HG03571 (cell line): ENCODE measurements around the gene INPP4B.
"Not testable (repeated sequence)": the region's sequence is repeated elsewhere in the genome, so short reads cannot be mapped to it uniquely, and the experiment has no call there.

ENCODE experiments used
- ATAC-seq: cut with Tn5 transposase; IDR thresholded peaks from one replicate; pipeline ENCODE4 v1.9.1; 2021; ENCODE audit not compliant: unreplicated experiment

INPP4B gene

DNA sequence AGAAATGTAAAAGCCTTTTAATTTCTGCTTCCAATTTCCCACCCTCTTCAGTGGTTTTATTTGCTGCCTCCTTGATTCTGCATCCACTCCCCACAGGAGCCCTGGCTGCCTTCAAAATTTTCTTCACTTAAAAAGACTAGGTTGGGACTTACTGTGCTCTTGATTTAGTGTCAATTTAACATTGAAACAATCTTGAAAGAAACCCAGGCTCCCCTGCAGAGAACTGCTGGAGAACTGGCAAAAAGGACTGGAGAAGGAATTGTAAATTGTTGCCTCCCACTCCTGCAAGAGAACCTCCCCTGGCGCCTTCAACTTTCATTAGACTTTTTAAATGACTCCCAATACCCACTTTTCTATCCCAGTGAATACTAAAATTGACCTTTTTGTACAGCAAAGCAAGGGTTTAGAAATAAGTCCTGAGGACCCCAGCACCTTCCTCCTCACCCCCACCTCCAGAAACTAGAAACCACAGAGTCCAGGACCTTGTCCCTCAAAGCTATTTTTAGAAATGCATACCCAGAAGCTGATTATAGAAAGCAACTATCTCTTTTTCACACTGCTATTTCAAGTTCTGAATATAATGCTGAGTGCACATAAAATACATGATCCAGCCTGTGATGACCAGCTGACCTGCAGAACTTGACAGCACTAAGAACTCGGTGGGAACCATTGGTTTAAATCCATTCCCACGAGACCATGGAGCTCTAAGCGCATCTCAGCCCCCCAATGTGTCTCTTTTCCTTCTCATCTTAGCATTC is 155.5 kb downstream of the INPP4B start:
- ATAC-seq: no peak

DNA sequence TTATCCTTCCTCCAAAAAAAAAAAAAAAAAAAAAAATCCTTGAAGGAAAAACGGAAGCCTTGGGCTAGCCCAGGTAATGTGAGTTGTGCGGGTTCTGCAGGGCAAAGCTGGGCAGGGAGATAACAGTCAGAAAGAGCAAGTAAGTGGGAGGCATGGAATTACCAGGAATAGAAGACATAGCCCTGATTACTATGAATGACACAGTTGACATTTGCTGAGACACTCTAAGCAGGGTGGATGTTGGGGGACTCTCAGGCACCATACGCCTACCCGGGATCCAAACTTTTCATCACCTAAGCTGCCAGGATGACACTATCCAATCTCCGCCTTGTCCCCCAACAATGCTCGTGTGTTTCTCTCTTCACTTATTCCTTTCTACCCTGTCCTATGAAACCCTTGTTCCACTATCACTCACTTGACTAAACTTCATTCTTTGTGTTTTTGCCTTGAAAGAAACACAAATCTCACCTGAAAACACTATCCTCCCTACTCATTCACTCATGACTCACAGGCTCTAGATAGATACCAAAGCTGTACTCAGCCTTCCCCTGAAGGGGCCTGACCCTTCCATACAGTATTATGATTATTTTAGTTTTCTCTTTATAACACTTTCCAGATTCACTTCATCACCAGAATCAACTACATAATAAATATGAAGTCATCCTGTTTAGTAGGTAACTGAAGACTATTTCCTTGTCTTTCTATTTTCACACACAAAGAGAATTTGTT is 158.4 kb downstream of the INPP4B start:
- no peak for ATAC-seq

DNA sequence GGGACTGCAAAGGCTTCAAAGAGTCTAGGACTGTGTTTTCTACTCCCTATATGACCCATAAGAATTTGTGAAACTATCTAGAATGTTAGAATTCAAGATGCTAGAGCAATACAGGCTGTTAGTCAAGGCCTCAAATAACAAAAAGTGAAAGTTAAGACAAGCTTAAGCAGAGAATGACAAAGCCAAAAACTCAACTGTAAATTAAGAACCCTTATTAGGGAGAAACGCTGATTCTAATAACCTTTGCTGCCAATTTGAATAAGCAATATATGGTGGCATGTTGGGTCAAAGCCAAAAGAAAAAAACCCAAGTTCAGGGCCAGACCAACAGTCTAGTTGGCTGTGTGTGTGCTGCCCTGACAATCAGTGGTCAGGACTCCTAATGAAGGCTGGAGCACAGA is 160.0 kb downstream of the INPP4B start:
- ATAC-seq: no peak

DNA sequence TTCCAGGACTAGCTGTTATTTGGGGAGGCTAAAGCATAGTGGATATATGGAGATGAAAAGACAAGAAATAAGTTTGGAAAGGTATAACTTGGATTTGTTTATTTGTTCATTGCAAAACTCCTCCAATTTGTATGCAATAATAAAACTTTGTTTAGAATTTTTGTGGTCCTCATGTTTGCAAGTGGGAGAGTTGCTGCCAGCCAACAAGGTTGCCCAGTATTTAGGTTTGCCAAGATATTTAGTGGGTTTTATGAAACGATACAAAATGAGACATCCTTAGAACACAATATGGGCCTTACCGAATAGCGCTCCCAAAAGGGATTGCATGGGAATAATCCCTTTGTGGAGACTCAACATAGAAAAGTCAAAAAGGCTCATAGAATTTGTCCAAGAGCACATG is 162.1 kb downstream of the INPP4B start:
- ATAC-seq: no peak

DNA sequence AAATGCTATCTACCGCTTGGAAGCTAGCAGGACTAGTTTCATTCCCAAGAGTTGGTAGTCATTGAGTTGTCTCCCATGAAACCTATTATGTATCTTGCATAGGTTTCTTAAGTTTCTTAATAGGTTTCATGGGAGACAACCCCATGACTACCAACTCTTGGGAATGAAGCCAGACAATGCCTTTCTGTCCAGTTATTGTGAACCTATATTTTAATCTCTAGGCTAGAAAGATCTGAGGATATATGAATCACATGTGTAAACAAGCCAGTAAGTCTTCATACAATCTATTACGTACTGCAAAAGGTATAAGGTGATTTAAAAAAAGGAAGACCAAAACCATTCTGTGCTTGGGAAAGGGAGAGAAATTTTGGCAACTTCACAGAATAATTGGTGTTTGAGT is 162.6 kb downstream of the INPP4B start:
- no peak for ATAC-seq

DNA sequence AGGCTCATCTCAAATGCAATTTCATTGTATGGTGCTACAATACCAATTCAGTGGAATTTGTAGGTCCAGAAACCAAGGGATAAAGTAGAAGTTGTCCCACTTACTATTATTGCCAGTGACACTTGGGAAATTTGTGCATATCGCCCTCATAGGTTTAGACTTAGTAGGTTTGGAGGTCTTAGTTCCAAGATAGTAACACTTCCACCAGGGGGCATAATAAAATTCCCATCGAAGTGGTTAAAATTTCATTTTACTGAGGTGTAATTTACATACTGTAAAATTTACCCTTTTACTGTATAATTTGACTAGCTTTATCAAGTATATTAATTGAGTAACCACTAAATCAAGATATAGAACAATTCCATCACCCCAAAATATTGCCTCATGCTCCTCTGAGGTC is 174.6 kb downstream of the INPP4B start:
- no peak for ATAC-seq

DNA sequence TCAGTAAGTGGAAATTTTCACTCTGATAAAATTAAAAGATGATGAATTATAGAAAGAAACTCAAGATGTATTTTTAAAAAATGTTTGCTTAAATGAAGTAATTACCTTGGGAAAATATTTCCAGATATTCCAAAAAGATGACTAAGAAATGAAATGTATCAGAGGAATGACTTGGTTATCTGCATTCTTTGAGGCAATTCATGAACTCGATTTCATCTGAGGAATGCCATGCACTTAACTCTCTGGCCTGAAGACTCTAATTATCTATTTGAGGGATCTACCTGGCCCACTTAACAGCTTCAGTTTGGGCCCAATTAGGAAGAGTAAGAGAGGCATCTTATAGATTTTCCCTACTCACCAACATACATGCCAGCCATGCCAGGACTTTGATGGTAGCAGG is 182.3 kb downstream of the INPP4B start:
- no peak for ATAC-seq

DNA sequence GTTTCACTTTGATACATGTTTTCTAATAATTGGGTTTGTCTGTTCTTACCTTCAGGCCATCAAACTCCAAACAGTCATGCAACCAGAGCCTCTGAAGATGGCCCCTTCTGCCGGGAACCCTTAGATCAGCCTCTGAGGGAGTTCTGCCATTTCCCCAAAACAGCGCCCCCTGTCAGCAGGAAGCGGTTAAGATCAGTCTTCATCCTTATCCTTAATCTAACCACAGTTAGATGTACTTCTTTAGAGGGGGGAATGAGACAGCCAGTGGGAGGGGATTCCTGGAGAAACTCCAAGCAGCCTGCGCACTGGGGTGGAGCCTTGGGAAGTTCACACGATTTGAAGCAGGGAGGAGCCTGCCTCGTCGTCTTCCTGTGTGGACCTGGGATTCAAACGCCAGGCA is 185.4 kb downstream of the INPP4B start:
- ATAC-seq: no peak

DNA sequence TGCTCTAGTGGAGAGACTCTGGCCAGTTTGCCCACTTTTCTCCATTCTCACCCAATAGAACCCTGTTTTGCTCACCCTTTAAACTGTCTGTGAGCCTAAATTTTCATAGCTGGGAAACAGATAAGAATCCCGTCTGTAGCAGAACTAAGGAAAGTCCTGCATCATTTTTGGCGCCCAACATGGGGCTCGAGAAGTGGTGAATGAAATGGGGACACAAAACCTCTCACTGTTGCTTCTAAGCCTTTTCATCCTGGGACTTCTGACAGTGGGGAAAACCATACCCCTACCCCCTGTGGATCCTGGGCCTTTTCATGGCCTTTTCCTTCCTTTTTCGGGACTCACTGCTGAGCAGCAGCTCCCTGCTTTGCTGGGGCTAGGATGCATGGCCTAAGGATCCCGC is 189.9 kb downstream of the INPP4B start:
- no peak for ATAC-seq

DNA sequence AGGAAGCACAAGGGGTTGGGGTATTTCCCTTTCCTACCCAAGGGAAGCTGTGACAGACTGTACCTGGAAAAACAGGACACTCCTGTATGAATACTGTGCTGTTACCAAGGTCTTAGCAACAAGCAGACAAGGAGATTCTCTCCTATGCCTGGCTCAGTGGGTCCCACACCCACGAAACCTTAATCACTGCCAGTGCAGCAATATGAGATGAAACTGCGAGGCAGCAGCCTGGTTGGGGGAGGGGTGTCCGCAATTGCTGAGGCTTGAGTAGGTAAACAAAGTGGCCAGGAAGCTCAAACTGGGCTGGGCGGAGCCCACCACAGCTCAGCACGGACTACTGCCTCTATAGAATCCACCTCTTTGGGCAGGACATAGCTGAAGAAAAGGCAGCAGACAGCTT is 197.7 kb downstream of the INPP4B start:
- no peak for ATAC-seq

DNA sequence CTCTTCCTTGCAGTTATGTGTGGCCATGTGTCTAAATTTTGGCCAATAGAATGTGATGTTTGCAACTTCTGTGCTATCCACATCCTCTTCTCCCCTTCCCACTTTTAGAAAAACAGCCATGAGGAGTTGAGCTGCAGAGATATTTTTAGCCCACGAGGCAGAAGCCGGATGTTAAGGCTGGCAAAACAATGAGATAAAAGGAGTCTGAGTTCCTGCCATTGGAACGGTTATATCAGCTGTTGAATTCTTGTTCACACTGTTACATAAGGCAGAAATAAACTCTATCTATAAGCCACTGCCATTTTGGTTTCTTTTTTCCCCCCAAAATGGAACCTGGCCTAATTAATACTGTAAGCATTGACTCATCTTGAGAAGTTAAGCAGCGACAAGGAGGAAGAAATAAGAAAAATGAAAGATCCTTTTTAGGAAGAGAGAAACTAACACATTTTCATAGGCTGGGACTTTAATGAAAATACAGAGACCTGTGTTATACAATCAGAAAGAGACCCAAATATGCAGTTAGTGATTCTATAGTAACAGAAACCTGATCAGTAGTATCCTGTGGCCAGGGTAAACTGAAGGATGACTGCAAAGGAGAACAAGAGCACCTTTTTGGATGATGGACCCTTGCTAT is 200.5 kb downstream of the INPP4B start:
- ATAC-seq: no peak

DNA sequence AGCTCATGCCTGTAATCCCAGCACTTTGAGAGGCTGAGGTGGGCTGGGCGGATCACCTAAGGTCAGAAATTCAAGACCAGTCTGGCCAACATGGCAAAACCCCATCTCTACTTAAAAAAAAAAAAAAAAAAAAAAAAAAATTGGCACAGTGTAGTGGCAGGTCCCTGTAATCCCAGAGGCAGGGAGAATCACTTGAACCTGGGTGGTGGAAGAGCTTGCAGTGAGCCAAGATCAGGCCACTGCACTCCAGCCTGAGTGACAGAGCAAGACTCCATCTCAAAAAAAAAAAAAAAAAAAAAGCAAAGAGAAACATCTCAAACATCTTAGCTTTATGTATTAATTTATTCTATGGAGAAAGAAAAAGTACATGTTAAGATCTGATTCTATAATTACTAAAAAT is 201.5 kb downstream of the INPP4B start:
- not testable (repeated sequence) for ATAC-seq

DNA sequence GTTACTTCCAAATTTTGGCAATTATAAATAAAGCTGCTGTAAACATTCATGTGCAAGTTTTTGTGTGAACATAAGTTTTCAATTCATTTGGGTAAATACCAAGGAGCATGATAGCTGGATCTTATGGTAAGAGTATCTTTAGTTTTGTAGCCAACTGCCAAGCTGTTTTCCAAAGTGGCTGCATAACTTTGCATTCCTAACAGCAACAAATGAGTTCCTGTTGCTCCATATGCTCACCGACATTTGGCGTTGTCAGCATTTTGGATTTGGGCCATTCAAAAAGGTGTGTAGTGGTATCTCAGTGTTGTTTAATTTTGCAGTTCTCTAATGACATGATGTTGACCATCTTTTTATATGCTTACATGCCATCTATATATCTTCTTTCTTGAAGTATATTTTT is 208.5 kb downstream of the INPP4B start:
- no peak for ATAC-seq

DNA sequence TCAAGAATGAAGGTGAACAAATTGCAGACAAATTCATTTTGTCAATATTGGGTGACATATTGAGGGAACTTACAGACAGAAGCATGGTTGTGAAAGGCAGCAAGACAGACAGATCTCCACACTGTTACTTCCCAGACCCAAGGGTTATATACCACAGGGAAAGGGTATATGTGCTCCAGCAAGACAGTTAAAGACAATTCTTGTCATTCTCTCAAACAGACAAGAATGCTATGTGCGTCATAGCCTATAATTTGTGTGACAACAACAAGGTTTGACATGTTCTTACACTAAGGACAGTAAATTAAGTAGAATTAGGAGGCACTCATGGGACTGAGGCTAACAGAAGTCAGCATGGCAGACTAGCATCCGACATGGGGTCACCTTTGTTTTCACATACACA is 214.3 kb downstream of the INPP4B start:
- ATAC-seq: no peak

DNA sequence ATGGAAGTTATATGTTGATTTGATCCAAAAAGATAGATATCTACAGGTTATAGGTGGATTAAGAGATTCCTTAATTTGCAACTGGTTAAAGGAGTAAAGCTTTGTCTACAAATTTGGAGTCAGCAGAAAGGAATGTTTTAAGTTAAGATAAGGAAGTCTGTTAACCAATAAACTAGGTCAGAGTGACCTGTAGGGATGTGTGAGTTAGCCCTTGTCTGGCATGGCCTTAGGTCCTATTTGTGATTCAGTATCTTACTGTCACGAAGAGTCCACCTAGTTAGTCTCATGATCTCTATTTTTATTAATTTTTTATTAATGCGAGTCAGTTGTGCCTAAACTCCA is 230.8 kb downstream of the INPP4B start:
- no peak for ATAC-seq

DNA sequence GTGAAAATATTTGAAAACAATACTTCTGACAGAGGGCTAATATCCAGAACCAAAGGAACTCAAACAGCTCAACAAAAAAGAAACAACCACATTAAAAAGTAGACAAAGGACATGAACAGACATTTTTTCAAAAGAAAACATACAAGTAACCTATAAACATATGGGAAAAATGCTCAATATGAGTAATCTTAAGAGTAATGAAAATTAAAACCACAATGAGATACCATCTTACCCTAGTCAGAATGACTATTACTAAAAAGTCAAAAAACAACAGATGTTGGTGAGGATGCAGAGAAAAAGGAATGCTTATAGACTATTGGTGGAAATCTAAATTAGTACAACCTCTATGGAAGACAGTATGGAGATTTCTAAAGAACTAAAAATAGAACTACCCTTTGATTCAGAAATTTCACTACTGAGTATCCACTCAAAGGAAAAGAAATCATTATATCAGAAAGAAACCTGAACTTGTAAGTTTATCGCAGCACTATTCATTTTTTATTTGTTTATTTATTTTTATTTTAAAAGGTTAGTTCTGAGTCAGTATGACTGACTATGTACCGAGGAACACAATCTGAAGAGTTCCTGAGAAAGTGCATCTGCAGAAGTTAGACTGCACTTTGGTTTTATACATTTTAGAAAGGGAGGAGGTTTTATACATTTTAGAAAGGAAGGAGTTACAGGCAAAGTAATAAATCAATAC is 231.3 kb downstream of the INPP4B start:
- no peak for ATAC-seq

DNA sequence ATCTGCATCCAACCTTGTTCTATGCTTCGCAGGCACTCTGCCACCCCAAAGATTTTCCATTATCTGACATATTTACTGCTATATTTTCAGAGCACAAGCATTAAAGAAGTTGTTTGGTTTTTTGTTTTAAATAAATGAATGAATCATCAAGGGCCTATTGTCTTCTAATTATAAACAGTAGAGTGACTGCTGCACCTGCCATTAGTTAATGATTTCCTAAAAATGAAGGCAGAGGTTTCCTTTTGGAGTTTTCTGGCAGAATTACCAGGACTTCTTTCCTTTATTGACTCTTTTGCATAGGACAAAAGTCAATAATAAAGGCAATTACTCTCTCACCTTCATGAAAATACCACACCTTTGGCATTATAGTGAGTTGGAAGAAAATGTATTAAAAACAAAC is 238.1 kb downstream of the INPP4B start:
- no peak for ATAC-seq

DNA sequence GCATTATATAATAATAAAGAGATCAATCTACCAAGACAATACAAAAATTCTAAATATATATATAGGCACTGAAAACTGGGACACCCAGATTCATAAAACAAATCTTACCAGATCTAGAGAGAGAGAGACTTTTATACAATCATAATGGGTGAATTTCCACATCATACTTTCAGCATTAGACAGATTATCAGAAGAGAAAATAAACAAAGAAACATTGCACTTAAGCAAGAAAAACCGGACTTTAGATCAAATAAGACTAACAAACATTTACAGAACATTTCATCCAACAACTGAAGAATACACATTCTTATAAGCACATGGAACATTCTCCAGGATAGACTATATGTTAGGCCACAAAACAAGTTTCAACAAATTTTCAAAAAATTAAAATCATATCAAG is 245.1 kb downstream of the INPP4B start:
- no peak for ATAC-seq

DNA sequence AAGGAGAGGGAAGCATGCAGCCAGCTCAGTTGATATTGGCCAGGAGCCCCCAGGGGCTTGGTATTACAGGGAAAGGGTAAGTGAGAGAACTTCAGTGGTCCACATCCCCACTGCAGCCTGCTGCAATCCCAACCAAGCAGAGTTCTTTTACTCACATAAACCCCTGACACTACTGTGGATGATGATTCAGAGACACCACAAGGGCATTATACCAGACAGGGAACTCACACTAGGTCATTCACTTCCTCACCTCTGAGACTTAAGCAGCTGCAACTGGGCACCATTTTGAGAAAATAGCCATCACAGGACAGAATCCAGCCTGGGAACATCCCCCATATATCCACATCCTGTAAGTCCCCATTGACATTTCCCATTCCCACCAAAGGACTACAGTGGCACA is 248.0 kb downstream of the INPP4B start:
- no peak for ATAC-seq

DNA sequence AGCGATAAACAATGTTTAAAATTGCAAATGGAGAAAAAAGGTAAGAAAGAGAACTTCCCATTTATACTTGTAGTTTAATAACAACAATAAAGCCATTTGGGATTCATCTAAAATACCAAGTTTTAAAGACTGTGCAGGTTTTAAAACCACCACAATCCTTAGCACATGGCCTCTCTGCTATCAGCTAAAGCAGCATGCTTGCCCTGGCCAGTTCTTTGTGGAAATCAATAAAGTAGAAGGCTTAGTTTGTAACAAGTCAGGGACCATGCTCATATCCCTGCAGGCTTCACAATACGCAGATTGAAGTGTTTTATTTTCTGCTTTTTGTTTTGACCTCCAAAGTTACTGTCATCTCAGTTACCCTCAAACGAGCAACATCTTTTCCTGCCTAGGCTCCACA is 249.5 kb downstream of the INPP4B start:
- ATAC-seq: no peak

DNA sequence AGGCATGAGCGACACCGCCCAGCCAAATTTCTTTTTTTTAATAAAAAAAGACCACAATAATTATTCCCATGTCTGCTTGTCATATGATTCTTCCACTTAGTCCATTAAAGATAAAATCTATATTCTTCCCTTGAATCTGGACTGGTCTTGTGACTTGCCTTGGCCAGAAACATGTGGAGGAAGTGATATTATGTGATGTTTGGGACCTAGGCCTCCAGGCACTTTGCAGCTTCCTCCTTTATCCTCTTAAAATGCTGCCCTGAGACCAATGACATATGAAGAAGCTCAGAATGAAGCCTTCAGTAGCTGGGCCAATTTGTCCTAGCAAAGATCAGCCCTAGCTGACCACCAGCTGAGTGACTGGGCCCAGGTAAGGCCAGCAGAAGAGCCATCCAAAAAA is 250.0 kb downstream of the INPP4B start:
- no peak for ATAC-seq
